HG03139 (cell line): Measurements from ENCODE around the gene PLXDC2.

Experiments used
- ATAC-seq: cut with Tn5 transposase; IDR thresholded peaks from one replicate; pipeline ENCODE4 v1.9.1; 2021; ENCODE audit not compliant: unreplicated experiment

The PLXDC2 gene

GRCh38 chr10:19848226-19848985 is 32.2 kb downstream of the PLXDC2 start:
- ATAC-seq: no peak

- no peak for ATAC-seq
Measured at GRCh38 chr10:19853831-19854230, 37.6 kb downstream of the PLXDC2 start.

- ATAC-seq: no peak
Measured at GRCh38 chr10:19857876-19858275, 41.6 kb downstream of the PLXDC2 start.

GRCh38 chr10:19860107-19860506 is 43.9 kb downstream of the PLXDC2 start:
- no peak for ATAC-seq

GRCh38 chr10:19862811-19863515 is 46.7 kb downstream of the PLXDC2 start:
- ATAC-seq: no peak

- no peak for ATAC-seq
Measured at GRCh38 chr10:19865676-19866075, 49.4 kb downstream of the PLXDC2 start.

GRCh38 chr10:19869370-19869769 is 53.1 kb downstream of the PLXDC2 start:
- no peak for ATAC-seq

- no peak for ATAC-seq
Measured at GRCh38 chr10:19872504-19873271, 56.5 kb downstream of the PLXDC2 start.

- no peak for ATAC-seq
Measured at GRCh38 chr10:19874190-19874589, 58.0 kb downstream of the PLXDC2 start.

- ATAC-seq: no peak
Measured at GRCh38 chr10:19874791-19875190, 58.6 kb downstream of the PLXDC2 start.

- ATAC-seq: no peak
Measured at GRCh38 chr10:19876570-19876969, 60.3 kb downstream of the PLXDC2 start.

GRCh38 chr10:19877466-19878255 is 61.4 kb downstream of the PLXDC2 start:
- no peak for ATAC-seq

GRCh38 chr10:19882621-19883020 is 66.4 kb downstream of the PLXDC2 start:
- ATAC-seq: no peak

- no peak for ATAC-seq
Measured at GRCh38 chr10:19888061-19888660, 71.9 kb downstream of the PLXDC2 start.

- no peak for ATAC-seq
Measured at GRCh38 chr10:19889256-19889655, 73.0 kb downstream of the PLXDC2 start.

GRCh38 chr10:19891429-19891828 is 75.2 kb downstream of the PLXDC2 start:
- ATAC-seq: no peak

- ATAC-seq: no peak
Measured at GRCh38 chr10:19892270-19892669, 76.0 kb downstream of the PLXDC2 start.

GRCh38 chr10:19892677-19893076 is 76.4 kb downstream of the PLXDC2 start:
- ATAC-seq: no peak

GRCh38 chr10:19895500-19895899 is 79.3 kb downstream of the PLXDC2 start:
- no peak for ATAC-seq

- no peak for ATAC-seq
Measured at GRCh38 chr10:19902456-19902855, 86.2 kb downstream of the PLXDC2 start.
